CD4-positive, alpha-beta T cell treated with Interleukin-4 for 4 hours (primary cell): ENCODE results near the gene DYNC2H1.
"Not testable (repeated sequence)": the region's sequence is repeated elsewhere in the genome, so short reads cannot be mapped to it uniquely, and the experiment has no call there.

ENCODE experiments used
- DNase-seq: peaks from one replicate; pipeline ENCODE4 v3.0.0-alpha.2; 2020

Gene DYNC2H1

GRCh38 chr11:103374227-103374626, 265.0 kb downstream of the DYNC2H1 start:
- not testable (repeated sequence) for DNase-seq

DNA sequence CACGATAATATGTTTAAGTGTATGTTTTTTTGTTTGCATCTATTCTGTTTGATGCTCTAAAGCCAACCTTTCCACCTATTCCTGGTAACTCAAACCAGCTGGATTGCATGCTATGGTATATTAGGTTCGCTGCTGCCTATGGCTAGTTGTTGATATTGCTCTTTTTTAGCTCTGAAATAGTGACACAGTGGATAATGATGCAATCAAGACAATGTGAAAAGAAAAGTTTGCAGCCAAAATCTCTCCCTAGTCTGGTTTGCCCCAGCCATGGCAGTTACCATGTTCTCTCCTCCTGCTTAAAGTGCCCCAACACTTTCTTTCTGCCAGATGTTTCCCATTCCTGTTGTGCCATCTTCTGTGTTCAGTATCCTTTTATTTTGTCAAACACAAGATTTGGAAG, 269.7 kb downstream of the DYNC2H1 start:
- DNase-seq = no peak

GRCh38 chr11:103380031-103380430, 270.8 kb downstream of the DYNC2H1 start:
- no peak for DNase-seq

- DNase-seq = no peak
Measured at GRCh38 chr11:103384652-103385051, 275.4 kb downstream of the DYNC2H1 start.

DNA sequence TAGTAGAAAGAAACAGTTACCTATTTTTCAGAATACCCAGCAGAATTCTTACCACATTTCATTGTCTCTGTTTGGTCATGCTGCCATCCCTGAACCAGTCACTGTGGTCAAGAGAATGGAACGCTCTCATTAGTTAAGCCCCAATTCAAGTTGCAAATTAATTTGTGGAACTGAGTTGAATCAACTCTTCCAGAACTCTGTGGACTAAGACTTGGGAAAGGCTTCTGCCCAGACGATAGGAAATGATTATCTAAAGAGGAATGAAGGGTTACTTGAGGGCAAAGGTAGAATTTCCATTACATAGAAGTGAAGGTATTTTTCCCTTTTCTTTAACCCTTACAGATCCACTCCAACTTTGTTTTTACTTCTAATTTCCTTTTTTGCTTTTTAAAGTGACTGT, 286.4 kb downstream of the DYNC2H1 start:
- DNase-seq = no peak

DNA sequence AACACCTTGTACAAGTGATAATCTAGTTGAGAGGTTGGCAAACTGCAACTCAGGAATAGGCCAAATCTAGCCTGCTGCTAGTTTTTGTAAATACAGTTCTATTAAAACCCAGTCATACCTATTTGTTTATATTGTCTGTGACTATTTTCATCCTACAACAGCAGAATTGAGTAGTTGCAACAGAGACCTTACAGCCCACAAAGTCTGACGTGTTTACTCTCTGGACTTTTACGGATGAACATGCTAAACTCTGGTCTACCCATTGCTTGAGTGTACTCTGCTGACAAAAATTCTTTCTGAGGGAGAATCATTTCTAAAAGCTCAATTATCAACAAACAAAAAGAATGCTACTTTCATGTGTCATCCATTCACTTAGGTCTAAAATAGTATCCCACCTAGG, 287.0 kb downstream of the DYNC2H1 start:
- DNase-seq = no peak

DNA sequence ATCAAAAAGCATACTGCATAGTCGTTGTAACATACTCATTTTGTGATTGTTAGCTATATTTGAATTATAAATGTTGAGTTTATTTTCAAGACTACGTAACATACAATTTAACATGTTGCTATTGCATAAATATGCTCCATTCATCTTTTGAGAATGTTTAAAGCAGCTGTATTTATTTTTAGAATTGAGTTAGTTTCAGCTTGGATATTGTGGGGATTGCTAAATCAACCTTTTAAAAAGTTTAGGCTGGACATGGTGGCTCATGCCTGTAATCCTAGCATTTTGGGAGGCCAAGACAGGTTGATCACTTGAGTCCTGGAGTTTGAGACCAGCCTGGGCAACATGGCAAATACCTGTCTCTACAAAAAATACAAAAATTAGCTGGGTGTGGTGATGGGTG, 288.1 kb downstream of the DYNC2H1 start:
- no peak for DNase-seq

DNA sequence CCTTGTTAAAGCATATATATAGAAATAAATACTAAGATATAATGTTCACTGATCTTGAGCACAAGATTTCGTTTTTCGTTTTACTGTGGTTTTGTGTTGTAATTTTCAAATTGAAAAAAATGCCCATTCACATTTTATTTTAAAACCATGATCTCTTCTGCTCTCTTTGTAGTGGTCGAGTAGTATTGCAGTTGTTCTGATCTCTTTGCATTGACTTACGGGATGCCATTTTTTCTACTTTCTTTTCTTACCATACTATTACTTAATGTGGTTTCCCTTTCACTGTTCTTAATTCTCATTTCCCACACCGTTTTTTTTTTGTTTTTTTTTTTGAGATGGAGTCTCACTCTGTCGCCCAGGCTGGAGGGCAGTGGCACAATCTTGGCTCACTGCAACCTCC, 289.6 kb downstream of the DYNC2H1 start:
- no peak for DNase-seq

DNA sequence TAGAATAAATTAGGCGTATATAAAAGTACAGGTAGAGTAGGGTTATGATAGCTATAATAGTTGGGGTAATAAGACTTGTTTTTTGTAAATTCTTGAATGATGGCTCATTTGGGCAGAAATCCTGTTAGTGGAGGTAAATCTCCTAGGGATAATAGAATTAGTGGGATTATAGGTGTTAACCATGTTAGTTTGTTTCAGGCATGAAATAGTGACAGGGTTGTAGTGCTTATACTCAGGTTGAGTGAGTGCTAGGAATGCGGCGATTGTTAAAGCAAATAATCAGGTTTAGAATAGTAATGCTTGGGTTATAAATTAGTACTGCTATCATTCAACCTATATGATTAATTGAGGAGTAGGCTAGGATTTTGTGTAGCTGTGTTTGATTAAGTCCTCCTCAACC, 297.1 kb downstream of the DYNC2H1 start:
- no peak for DNase-seq

DNA sequence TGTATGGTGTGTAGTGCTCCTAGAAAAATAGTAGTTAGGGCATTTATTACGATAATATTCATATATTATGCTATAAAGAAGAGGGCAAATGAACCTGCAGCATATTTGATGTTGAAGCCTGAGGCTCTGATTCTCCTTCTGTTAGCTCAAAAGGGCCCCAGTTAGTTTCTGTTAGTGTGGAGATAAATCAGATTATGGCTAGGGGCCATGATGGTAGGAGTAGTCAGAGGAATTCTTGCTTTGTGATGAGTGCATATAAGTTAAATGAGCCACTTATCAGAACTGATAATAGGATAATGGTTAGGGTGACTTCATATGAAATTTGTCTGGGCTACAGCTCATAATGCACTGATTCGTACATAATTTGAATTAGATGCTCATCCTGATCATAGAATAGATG, 298.4 kb downstream of the DYNC2H1 start:
- no peak for DNase-seq

DNA sequence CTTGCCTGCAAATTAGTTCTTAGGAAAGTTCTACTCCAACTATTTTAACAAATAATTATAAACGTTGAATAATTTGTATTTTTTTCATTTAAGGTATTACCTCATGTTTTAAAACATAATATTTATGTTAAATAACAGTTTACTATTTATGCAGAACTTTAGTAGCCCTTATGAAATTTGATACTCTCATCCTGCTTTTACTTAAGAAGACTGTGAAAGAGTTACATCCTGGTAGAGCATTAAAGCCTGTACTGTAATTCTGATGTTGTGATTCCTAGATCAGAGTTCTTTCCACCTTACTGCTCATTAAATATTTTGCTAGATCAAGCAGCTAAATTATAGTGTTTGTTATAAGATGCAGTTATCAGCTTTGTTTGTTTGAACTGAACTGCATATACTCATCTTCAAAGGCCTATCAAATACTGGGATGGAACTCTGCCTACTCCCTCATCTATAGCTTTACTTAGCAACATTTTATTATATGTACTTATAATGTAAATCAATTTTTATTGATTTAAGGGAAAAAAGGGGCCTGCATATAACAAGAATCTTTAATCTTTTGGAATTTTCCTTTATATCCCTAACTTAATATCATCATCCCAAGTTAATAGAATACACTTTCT, 304.2 kb downstream of the DYNC2H1 start:
- DNase-seq = no peak

- no peak for DNase-seq
Measured at GRCh38 chr11:103418014-103418413, 308.8 kb downstream of the DYNC2H1 start.

GRCh38 chr11:103420593-103420992, 311.4 kb downstream of the DYNC2H1 start:
- DNase-seq = no peak

- DNase-seq = no peak
Measured at GRCh38 chr11:103433386-103434072, 324.3 kb downstream of the DYNC2H1 start.

DNA sequence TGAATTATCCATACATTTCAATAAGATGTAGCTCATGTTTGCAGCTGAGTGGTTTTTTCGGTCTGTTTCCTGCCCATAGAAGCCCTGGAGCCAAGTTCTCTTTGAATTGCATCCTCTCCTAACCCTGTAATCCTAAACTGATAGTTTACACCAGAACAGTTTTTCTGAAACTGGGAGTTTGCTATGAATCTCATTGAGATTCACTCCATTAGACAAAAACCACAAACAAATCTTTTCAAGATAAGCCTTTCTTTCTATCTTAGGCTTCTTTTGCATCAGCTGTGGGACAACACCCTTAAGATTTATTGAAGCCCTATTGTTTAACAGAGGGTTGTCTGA, 324.8 kb downstream of the DYNC2H1 start:
- DNase-seq = no peak

GRCh38 chr11:103436131-103436770, 327.0 kb downstream of the DYNC2H1 start:
- DNase-seq = no peak

- DNase-seq = no peak
Measured at GRCh38 chr11:103441021-103441420, 331.8 kb downstream of the DYNC2H1 start.

DNA sequence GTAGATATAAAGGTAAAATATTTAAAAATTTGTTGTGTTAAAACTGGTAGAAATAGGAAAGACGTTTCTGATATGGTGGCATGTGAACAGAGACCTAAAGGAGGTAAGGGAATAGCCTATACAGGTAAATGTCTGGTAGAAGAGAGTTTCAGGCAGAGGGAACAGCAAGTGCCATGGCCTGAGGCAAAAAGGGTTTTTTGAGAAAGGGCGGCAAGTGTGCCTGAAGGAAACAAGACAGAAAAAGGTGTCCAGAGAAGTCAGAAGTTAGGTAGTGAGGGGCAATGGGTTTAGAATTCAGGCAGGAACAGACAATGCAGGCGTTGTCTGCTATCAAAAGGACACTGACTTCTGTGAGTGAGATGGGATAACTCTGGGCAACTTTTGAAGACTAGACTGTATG, 339.7 kb downstream of the DYNC2H1 start:
- no peak for DNase-seq

GRCh38 chr11:103450241-103450640, 341.0 kb downstream of the DYNC2H1 start:
- no peak for DNase-seq

- DNase-seq = no peak
Measured at GRCh38 chr11:103453126-103453525, 343.9 kb downstream of the DYNC2H1 start.

DNA sequence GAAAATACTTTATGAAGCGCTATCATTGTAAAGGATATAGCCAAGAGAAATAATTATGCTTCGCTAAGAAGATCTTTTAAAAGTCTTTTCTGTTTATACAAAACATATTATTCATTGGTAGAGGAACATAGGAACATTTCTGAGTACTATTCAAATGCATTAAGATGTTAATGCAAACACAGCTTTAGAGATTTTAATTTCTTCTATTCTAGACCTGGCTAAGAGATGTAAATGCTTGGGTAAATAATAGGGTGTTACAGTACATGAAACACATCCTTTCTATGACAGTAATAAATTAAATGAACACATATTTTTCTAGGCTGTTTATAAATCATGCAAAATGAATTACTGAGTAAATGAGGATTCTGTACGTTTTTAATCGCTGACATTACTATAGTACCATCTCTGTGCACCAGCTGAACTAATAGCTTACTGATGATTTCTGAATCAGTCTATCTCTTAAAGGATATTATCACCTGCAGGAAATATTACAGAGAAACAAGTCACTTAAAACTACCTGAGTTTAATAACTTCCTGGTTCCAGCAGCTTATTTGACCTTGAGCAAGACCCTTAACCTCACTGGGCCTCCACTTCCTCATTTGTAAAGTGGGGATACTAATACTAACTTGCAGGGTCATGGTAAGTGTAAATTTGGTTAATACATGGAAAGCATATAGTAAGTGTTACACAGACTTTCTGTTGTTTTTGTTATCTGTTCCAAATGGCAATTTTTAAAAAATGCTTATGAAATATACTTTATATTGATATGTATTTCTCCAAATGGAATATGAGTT, 344.9 kb downstream of the DYNC2H1 start:
- no peak for DNase-seq

DNA sequence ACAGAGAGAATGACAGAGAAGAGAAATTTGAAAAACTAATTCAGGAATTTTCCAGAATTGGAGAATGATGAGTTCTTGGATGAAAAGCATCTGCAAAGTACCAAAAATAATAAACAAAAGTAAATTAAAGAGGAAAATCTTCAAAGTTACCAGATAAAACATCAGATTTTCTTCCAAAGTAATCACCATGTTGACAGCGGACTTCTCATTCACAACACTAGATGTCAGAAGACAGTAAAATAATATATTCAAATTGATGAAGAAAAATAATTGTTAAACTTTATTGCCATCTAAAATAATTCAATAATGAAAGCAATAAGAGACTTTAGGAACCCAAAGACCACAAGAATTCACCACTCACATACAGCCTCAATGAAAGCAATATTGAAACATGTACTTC, 355.2 kb downstream of the DYNC2H1 start:
- DNase-seq = no peak

GRCh38 chr11:103465555-103466140, 356.4 kb downstream of the DYNC2H1 start:
- no peak for DNase-seq
